HuH-7 (cell line): Measurements from ENCODE around the gene SCLY.
"Not testable (repeated sequence)": the region's sequence is repeated elsewhere in the genome, so short reads cannot be mapped to it uniquely, and the experiment has no call there.

Source experiments
- DNase-seq: peaks from one replicate; pipeline ENCODE4 v3.0.0; 2011; ENCODE audit warnings: low spot score

Gene SCLY

DNA sequence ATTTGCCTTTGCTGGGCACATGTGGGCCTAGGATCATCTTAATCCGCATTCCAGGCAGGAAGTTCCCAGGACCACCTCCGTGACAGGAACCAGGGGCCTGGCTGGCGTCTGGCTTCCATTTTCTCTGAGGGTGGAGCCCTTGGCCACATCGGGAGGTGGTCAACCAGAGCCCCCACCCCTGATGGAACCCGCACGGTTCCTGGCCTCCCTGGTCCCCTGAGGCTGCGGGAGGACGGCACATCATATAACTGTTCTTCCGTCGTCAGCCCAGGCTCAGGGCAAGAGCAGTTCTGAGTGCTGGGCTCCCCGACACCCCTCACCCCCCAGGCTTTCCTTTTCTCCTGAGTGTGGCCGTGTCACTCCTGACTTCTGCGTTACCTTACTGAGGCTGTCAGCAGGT lies 52.8 kb downstream of the SCLY start:
- DNase-seq = no peak

DNA sequence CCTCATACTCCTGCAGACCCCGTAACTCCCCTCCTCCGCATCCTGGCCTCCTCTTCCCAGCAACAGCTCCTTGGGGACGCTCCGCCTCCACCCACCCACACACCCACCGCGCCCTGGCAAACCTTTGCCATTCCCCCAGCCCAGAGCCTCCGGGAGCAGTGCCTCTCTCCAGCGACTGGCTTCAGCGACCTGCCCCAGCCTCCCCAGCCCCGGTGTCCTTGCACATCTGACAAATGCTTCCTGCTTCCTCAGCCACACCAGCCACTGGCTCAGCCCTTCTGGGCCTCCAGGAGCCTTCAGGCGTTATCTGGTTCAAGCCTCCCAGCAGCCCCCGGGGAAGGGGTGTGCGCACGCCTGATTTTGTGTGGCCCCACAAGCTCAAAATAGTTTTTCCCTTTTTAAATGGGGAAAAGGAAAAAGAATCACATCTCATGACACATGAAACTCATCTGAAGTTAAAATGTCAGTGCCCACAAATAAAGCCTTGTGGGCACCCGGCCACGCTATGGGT lies 53.6 kb downstream of the SCLY start:
- DNase-seq = no peak

DNA sequence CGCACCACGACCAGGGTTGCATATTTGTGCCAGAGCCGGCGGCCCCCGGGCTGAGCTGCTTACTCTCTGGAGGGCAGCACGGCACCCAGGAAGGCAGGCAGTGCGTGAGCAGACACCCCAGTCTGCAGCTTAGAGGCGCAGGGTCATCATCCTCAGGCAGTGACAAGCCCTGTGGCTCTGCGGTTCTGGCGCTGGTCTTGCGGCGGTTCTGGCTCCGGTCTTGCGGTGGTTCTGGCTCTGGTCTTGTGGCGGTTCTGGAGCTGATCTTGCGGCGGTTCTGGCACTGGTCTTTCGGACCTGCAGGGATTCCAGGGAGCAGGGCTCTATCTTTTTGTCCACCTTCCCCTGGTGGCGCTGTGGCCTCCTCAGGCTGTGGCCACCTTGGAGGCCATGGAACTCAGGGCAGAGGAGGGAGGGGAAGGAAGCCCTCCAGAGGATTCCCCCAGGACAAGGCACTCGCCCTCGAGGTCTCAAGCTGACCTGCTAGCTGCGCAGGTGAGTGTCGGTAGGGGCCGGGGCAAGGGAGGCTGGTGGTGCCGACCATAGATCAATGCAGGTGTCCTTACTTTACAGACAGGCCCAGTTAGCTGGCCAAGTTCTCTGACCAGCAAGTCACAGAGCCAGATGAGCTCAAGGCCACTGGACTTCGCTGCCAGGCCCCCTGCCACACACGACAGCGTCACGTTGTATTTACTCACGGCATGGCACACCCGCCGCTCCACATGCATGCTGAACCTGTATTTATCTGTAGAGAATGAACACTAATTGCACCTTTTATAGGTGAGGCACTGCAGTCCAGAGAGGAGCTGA lies 54.3 kb downstream of the SCLY start:
- no peak for DNase-seq

DNA sequence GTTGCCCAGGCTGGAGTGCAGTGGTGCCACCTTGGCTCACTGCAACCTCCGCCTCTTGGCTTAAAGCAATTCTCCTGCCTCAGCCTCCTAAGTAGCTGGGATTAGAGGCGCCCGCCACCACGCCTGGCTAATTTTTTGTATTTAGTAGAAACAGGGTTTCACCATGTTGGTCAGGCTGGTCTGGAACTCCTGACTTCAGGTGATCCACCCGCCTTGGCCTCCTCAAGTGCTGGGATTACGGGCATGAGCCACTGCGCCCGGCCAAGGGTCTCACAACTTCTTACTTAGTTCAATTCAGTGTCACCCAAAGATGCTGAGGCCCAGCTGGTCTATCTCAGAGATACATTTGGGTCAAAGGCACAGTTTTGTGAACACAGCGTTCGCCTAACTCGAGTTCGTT lies 54.9 kb downstream of the SCLY start:
- not testable (repeated sequence) for DNase-seq

DNA sequence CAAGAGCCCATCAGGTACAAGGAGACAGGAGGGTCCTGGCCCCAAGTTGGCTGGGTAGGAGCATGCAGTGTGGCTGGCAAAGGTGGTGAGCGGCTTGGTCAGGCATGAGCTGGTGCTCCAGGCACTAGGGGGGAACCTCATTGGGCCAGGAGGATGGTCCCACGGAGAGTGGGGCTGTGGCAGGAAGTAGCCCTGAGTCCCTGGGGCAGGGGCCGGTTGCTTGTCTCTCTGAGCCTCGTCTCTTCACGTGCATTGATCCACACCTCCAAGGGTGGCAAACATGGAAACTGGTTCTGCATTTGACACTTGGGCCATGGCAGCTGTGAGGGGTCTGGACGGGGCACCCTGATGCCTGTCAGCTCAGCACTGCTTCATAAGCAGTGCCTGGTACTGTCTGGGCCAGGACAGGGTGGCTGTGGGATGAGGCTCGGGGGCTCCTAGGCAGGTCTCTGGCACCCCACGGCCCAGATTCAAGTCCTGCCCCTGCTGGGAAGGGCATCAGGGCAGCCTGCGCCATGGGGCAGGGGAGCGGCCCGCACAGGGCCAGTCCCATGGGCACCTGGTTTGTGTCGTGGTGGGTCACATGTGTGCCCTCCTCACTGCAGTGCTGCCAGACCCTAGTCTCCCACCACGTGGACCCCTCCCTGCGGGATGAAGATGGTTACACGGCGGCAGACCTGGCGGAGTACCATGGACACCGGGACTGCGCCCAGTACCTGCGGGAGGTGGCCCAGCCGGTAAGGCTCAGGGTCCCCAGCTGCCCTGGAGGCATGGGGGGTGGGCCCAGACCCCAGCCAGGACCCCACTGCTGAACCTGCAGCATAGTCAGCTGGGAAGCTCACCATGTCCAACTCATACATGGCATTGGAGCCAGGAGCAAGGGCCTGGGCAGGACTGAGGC lies 55.7 kb downstream of the SCLY start:
- no peak for DNase-seq

DNA sequence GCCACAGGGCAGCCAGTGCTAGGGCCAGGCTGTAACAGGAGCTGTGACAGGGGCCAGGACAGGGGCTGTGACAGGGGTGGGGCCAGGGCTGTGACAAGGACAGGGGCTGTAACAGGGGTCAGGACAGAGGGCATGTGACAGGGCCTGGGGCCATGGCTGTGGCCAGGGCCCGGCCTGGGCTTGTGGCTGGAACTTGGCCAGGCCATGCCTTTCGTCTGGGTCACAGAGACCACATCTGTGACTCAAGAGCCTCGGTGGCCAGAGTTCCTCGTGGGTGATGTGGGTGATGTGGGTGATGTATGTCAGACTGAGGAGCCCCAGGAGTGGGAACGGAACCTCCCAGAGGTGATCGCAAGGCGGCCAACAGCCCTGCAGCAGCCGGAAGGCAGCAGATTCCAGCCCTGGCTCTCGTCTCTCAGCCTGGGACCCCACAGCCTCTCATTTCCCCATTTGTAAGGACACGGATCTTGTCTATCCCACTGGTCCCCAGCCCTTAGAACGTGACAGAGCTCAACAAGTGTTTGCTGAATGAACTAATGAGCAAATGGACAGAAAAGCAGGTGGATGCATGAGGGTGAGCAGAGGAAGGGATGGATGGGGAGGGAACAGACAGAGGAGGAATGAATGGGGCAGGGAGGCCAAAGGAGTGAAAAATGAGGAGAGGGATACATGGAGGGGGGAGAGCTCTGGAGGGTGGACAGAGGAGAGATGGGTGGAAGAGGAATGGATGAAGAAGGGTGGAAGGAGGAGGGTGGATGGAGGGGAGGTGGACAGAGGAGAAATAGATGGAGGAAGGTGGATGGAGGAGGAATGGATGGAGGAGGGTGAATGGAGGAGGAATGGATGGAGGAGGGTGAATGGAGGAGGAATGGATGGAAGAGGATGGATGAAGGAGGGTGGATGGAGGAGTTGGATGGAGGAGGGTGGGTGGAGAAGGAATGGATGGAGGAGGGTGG lies 56.7 kb downstream of the SCLY start:
- no peak for DNase-seq

DNA sequence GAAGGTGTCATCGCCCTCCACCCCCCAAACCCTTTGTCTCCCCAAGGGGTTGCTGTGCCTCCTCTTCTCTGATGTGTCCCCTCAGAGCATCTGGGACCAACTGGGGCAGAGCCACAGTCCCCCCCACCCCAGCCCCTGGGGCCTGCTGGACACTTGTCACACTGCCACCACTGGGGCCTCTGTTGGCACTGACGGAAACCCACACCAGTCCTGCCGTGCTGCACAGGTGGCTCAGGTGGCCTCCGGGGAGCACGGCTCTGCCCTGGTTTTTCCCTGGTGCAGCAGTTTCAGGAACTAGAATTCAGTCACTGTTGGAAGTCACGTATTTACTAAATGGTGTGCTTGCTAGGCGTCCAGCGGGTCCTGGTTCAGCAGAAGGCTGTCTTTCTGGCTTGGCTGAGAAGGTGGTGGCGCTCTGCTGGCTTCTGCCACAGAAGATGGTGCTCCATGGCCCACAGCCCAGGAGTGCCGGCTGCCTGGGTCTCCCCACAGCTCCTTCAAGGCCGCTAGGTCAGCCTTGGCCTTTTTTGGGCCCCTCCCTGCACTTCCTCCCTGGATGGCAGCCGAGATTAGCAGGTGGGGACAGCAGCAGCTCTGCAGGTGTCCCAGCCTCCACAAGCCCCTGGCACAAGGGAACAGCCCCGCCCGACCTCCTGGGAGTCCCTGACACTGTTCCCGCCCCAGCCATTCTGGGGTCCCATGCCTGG lies 59.1 kb downstream of the SCLY start:
- no peak for DNase-seq

DNA sequence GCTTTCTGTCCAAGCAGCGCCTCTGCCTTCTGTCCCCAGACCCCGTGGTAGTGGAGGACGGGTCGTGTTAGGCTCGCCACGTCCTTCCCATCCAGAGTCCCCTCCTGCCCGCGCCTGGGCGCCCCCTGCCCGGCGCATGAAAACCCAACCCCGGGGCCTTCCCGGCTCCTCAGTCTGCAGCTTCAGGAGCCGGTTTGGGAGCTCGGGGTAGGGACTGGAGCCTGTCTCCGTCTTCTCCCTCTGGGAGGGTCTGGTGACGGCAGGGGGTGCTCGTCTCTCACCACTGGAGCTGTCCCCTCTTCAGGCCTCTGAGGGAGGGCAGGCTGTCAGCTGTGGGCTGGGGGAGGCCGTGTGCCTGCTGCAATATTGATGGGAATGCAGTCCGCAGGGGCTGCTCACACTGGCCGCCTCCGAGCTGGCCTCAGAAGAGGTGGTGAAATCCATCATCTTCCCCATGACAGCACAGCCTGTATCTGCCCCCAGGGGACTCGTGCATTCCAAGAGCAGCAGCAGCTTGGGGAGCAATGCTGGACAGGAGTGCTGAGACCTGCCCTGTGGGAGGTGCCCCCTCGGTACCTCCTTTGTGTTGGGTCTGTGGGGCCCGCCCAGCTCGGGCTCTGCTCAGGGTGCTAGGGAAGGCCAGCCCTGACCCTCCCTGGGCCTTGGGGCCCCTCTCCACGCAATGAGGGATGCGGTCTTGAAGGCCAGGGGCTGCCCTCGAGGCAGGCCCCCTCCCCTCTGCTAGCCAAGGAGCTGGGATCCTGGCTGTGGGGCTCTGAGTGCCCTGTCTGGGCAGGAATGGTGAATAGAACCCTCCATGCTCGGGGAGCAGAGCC lies 59.9 kb downstream of the SCLY start:
- DNase-seq = peak; percentile 74

DNA sequence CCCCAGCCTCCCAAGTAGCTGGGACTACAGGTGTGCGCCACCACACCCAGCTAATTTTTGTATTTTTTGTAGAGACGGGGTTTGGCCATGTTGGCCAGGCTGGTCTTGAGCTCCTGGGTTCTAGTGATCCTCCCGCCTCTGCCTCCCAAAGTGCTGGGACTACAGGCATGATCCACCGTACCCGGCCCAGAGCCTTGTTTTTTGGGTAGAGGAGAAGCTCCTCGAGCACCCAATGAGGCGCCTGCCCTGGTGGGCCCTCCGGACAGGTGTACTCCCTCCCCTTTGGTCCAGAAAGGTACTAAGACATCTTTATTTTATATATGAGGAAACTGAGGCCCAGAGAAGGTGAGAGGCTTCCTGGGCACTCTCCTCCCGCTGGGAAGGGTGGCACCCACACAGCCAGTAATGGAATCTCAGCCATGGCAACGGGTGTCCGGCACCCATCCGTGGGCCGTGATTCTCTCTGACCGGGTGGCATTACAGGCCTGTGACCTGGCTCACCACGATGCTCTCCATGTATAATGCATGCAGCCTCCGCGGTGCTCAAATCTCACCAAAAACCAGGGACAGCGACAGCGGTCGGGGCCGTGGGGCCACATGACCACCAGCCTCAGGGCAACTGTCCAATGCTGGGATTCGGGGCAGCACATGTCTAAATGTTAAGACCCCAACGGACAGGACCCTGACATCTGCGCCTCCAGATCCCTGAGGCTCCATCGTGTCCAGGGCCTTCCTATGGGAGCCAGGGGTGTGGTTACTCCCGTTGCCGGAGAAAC lies 60.9 kb downstream of the SCLY start:
- DNase-seq = no peak

DNA sequence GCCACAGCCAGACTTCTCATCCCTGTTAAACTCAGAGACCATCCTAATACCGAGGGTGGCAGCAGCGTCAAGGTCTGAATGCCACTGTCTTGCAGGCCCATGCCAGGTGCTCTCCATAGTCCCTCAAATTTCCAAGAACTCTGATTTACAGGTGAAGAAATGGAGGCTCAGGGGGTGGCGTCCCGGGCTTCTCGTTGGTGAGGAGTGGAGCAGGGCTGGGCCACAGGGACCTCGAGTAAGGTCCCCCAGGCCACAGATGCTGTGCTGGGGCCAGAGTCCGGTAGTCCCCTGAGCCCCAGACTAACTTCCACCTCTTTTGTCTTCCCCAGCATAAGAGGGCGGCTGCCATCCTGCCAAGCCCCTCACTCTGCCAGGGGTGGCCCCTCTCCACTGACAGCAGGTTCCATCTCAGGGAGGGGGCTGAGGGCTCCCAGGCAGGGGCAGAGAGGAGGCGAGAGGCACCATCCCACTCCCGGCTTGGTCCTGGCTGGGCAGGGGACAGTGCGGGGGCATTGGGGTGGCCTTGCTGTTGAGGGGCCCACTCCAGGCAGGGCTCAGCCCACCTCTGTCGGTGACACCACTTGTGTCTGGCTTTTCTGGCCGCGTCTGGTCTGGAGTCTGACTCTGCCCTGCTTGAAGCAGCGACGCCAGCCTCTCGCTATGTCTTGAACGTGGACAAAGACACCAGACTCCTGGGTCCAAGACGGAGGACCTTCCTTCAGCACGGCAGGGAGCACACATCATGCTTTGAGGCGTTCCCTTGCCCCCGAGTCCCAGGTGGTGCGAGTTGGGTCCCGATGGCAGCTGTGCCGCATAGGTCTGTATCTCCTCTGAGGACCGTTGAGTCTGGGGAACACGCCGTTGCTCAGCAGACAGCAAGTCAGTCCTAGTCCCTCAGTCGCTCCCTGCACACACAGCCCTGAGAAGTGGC lies 61.8 kb downstream of the SCLY start:
- DNase-seq = no peak

DNA sequence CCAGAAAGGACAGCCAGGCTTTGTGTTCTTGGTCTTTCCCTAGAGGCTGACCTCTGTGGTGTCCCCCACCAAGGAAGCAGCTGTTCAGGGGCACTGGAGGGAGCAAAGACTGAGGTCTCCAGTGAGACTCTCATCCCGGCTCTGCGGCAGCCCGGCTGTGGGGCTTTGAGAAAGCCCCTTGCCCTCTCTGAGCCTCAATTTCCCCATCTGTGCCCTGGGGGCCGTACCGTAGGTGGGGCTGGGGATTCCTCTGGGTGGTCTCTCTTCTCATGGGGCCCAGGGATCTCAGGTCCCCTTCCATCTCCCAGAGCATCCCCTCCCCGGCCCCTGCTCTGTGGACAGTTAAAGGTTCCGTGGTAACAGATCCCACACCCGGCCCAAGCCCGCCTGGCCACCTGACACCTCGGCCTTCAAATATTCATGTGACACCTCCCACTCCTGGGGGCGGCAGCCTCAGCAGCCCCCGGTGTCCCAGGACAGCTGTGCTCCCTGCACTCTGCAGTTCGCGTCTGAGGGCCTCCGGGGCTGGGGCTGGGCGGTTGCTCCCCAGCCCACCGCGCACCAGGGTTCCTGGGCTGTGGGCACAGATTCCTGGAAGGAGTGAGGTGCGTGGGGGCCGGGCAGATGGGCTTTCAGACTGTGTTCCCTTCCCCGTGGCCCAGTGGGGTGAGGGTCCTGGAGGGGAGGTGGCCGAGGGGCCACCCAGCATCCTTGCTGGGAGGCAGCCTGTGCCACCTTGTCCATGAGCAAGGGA lies 62.6 kb downstream of the SCLY start:
- no peak for DNase-seq

DNA sequence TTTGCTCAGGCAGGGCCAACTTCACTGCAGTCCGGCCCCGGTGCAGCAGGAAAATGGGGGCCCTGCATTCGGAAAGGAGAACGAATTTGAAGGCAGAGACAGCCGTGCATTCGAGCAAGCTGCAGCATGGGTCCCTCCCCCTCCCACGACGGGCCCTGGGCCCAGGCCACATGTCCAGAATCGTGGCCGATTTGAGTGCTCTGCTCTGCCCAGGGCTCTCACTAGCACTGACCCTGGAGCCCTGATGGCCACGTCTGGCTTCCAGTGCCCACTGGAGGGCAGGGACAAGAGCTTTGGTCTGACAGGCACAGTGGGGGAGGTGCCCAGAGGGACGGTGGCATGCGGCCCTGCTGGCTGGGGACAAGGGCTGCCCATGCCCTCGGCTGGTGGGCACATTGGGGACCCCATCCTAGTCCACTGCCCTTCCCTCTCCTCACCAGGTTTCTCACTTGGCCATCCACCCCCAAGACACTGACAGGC lies 63.2 kb downstream of the SCLY start:
- DNase-seq = no peak

DNA sequence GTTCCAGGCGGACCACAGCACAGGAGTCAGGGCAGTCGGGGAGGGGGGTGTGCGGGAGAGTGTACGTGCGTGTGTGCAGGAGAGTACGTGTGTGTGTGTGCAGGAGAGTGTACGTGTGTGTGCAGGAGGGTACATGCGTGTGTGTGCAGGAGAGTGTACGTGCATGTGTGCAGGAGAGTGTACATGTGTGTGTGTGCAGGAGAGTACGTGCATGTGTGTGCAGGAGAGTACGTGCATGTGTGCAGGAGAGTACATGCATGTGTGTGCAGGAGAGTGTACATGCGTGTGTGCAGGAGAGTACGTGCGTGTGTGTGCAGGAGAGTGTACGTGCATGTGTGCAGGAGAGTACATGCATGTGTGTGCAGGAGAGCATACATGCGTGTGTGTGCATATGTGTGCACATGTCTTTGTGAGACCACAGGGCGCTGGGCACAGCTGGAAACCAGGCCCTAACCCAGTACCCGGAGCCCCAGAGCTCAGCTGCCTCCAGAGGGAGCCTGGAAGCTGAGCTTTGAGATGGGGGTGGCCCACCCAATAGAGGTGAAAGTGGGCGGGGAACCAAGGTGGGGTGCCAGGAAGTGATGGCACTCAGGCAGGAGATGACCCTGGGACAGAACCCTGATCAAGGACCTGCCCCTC lies 63.8 kb downstream of the SCLY start:
- no peak for DNase-seq

DNA sequence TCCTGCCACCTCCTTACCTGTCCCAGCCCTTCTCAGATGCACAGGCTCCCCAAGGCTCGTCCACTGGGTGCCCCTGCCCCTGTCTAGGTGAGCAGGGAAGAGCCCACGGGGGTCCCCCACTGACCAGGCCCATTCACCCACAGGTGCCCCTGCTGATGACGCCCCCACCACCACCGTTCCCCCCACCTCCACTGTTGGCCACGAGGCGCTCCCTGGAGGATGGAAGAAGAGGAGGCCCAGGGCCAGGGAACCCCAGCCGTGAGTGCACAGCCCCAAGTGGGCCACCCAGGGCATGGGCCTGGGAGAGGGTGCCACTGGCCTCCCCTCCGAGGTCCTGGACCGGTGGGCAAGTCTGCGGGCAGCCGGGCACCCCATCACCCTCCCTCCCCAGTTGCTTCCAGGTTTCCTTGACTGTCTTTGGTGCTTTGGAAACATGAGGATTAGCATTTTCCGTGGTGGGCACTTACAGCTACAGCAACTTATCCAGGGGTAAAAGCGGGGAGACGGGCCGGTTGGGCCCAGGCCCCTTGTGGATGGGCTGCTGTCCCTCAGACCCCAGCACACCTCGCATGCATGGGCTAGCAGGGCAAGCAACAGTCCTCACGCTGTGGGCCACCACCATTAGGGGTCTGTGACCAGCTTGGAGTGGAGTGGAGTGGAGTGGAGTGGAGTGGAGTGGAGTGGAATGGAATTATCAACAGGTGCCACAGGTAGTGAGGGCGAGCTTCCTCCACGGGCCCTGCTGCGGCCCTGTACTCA lies 64.5 kb downstream of the SCLY start:
- DNase-seq = no peak

DNA sequence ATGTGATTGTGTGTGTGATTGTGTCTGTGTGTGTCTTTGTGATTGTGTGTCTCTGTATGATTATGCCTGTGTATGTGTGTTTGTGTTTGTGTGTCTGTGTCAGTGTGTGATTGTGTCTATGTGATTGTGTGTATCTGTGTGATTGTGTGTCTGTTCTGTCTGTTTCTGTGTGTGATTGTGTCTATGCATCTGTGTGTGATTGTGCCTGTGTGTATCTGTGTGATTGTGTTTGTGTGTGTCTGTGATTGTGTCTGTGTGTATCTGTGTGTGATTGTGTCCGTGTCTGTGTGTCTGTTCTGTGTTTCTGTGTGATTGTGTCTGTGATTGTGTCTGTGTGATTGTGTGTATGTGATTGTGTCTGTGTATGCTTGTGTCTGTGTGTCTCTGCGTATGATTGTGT lies 65.5 kb downstream of the SCLY start:
- DNase-seq = no peak

DNA sequence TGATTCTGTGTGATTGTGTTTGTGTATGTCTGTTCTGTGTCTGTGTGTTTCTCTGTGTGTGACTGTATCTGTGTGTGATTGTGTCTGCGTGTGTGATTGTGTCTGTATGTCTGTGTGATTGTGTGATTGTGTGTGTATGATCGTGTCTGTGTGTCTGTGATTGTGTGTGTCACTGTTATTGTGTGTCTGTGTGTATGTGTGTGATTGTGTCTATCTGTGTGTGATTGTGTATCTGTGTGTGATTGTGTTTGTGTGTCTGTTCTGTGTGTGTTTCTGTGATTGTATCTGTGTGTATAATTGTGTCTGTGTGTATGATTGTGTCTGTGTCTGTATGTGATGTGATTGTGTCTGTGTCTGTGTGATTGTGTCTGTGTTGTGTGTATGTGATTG lies 66.0 kb downstream of the SCLY start:
- DNase-seq = no peak
